Erythroblast (primary cell): ENCODE results near the gene MED16.
"Not testable (repeated sequence)": the region's sequence is repeated elsewhere in the genome, so short reads cannot be mapped to it uniquely, and the experiment has no call there.

Experiments used
- DNase-seq, 2 experiments: peaks; one replicate each; lab custom pipeline; 2025; lab: John Stamatoyannopoulos, UW
- GATA1 ChIP-seq: IDR thresholded peaks from 2 replicates; pipeline ENCODE4 v1.6.1; 2011; ENCODE audit warnings: low read depth, mild to moderate bottlenecking, control low read depth, low read length, moderate library complexity
- POLR2A ChIP-seq: IDR thresholded peaks from 2 replicates; pipeline ENCODE4 v1.6.1; 2011; ENCODE audit warnings: mild to moderate bottlenecking, low read length

The MED16 gene

GRCh38 chr19:827314-827709, 65.7 kb downstream of the MED16 start:
- TF ChIP-seq POLR2A (no peak), GATA1 (no peak)
- DNase-seq, result no peak

- TF ChIP-seq GATA1 (no peak), POLR2A (no peak)
- no peak for DNase-seq
Observed at GRCh38 chr19:825897-826644, 66.9 kb downstream of the MED16 start.

GRCh38 chr19:824885-825284, 68.1 kb downstream of the MED16 start:
- TF ChIP-seq GATA1 (no peak), POLR2A (no peak)
- no peak for DNase-seq

GRCh38 chr19:823565-824121, 69.3 kb downstream of the MED16 start:
- no peak for TF ChIP-seq GATA1
- no peak for TF ChIP-seq POLR2A
- no peak for DNase-seq

- TF ChIP-seq POLR2A, result no peak
- no peak for TF ChIP-seq GATA1
Observed at GRCh38 chr19:821825-822503, 71.0 kb downstream of the MED16 start, which contains the start of gene PLPPR3. Gene PLPPR3 (minus strand): TSS chr19:821955. CDS start chr19:821559, 396 bp downstream.

GRCh38 chr19:821231-821824, 71.7 kb downstream of the MED16 start:
- no peak for DNase-seq
- TF ChIP-seq GATA1, result no peak
- no peak for TF ChIP-seq POLR2A

More at GRCh38 chr19:821825-822503, 71.0 kb downstream of the MED16 start, which contains the start of gene PLPPR3:
- DNase-seq, result no peak

GRCh38 chr19:820212-820611, 72.8 kb downstream of the MED16 start:
- DNase-seq, result not testable (repeated sequence)
